Measurements from ENCODE around the gene ZNF384.

The ZNF384 gene

GRCh38 chr12:6688999-6689882 lies at the start of gene ZNF384:
Gene ZNF384 (minus strand): TSS chr12:6689375. CDS start chr12:6679520, 9,855 bp downstream.
- Histone ChIP-seq H3K9ac (ENCODE audit: low read length) (peak within 1 kb of the TSS; percentile 63), H3K27me3 (ENCODE audit: control insufficient read depth, insufficient read depth, low read length) (no peaks in the 10 kb centered on the region), H3K27ac (ENCODE audit: low read depth, low read length) (peak within 1 kb of the TSS; percentile 98), H3K4me3 (ENCODE audit: low read length) (peak within 1 kb of the TSS; percentile 96), H3K4me1 (ENCODE audit: control insufficient read depth, insufficient read depth, low read length) (peaks cover 22% of the 10 kb centered on the region), H3K36me3 (ENCODE audit: control insufficient read depth, insufficient read depth, low read length) (peaks cover 2% of the 10 kb centered on the region)

GRCh38 chr12:6736754-6737153 lies 47.6 kb upstream of the ZNF384 start:
- no peaks in the 10 kb centered on the region for H3K4me1 ChIP-seq (ENCODE audit: control insufficient read depth, insufficient read depth, low read length)
- peaks cover 11% of the 10 kb centered on the region for H3K36me3 ChIP-seq (ENCODE audit: control insufficient read depth, insufficient read depth, low read length)
- H3K9ac ChIP-seq (ENCODE audit: low read length), result no peak overlapping the region
- no peaks in the 10 kb centered on the region for H3K27me3 ChIP-seq (ENCODE audit: control insufficient read depth, insufficient read depth, low read length)
- H3K27ac ChIP-seq (ENCODE audit: low read depth, low read length), result no peak overlapping the region
- no peak overlapping the region for H3K4me3 ChIP-seq (ENCODE audit: low read length)

- Histone ChIP-seq H3K27ac (ENCODE audit: low read depth, low read length) (no peak overlapping the region), H3K9ac (ENCODE audit: low read length) (no peak overlapping the region), H3K4me1 (ENCODE audit: control insufficient read depth, insufficient read depth, low read length) (no peaks in the 10 kb centered on the region), H3K4me3 (ENCODE audit: low read length) (no peak overlapping the region), H3K36me3 (ENCODE audit: control insufficient read depth, insufficient read depth, low read length) (peaks cover 22% of the 10 kb centered on the region), H3K27me3 (ENCODE audit: control insufficient read depth, insufficient read depth, low read length) (no peaks in the 10 kb centered on the region)
These were observed 46.4 kb upstream of the ZNF384 start for GRCh38 chr12:6735448-6736191.

- Histone ChIP-seq H3K4me3 (ENCODE audit: low read length) (no peak overlapping the region), H3K27ac (ENCODE audit: low read depth, low read length) (no peak overlapping the region), H3K9ac (ENCODE audit: low read length) (no peak overlapping the region), H3K4me1 (ENCODE audit: control insufficient read depth, insufficient read depth, low read length) (no peaks in the 10 kb centered on the region), H3K36me3 (ENCODE audit: control insufficient read depth, insufficient read depth, low read length) (peaks cover 29% of the 10 kb centered on the region), H3K27me3 (ENCODE audit: control insufficient read depth, insufficient read depth, low read length) (no peaks in the 10 kb centered on the region)
These were observed 45.6 kb upstream of the ZNF384 start for GRCh38 chr12:6734506-6735387.

GRCh38 chr12:6730169-6730568 lies 41.0 kb upstream of the ZNF384 start:
- H3K4me1 ChIP-seq (ENCODE audit: control insufficient read depth, insufficient read depth, low read length), result no peaks in the 10 kb centered on the region
- H3K4me3 ChIP-seq (ENCODE audit: low read length), result no peak overlapping the region
- H3K27me3 ChIP-seq (ENCODE audit: control insufficient read depth, insufficient read depth, low read length), result no peaks in the 10 kb centered on the region
- H3K27ac ChIP-seq (ENCODE audit: low read depth, low read length), result no peak overlapping the region
- no peak overlapping the region for H3K9ac ChIP-seq (ENCODE audit: low read length)
- peaks cover 43% of the 10 kb centered on the region for H3K36me3 ChIP-seq (ENCODE audit: control insufficient read depth, insufficient read depth, low read length)

DNA sequence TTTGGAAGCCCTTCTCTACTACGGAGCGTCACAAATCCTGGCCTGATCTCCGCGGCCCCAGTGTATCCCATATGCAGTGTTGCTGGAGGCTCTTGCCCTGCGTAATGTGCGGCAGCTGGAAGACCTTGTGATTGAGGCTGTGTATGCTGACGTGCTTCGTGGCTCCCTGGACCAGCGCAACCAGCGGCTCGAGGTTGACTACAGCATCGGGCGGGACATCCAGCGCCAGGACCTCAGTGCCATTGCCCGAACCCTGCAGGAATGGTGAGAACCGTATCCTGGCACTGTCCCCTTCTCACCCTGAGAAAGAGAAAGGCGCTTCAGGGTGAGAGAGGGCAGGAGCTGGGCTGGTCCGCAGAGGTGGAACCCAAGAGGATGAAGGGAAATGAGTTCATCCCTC lies 40.0 kb upstream of the ZNF384 start:
- Histone ChIP-seq H3K27me3 (ENCODE audit: control insufficient read depth, insufficient read depth, low read length) (no peaks in the 10 kb centered on the region), H3K4me1 (ENCODE audit: control insufficient read depth, insufficient read depth, low read length) (peaks cover 4% of the 10 kb centered on the region), H3K27ac (ENCODE audit: low read depth, low read length) (no peak overlapping the region), H3K9ac (ENCODE audit: low read length) (no peak overlapping the region), H3K36me3 (ENCODE audit: control insufficient read depth, insufficient read depth, low read length) (peaks cover 36% of the 10 kb centered on the region), H3K4me3 (ENCODE audit: low read length) (no peak overlapping the region)

DNA sequence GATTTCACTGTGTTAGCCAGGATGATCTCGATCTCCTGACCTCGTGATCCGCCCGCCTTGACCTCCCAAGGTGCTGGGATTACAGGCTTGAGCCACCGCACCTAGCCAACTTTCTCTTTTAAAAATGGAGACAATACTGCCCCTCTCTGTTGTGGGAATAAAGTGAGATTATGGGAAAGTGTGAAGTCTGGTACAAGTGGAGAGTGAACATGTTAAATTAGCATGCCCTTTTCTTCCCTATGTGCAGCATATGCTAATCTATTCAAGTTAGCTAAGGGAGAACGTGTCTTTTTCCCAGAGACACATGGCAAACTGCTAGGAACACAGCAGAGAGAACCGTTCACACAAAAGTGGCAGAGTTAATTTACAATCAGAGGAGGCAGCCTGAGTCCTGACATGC lies 36.2 kb upstream of the ZNF384 start:
- Histone ChIP-seq H3K27me3 (ENCODE audit: control insufficient read depth, insufficient read depth, low read length) (no peaks in the 10 kb centered on the region), H3K27ac (ENCODE audit: low read depth, low read length) (no peak overlapping the region), H3K9ac (ENCODE audit: low read length) (no peak overlapping the region), H3K4me3 (ENCODE audit: low read length) (no peak overlapping the region), H3K4me1 (ENCODE audit: control insufficient read depth, insufficient read depth, low read length) (peaks cover 4% of the 10 kb centered on the region), H3K36me3 (ENCODE audit: control insufficient read depth, insufficient read depth, low read length) (peaks cover 19% of the 10 kb centered on the region)

GRCh38 chr12:6724409-6724797 lies 35.2 kb upstream of the ZNF384 start:
- Histone ChIP-seq H3K4me3 (ENCODE audit: low read length) (peak overlapping the region; percentile 77), H3K36me3 (ENCODE audit: control insufficient read depth, insufficient read depth, low read length) (peaks cover 10% of the 10 kb centered on the region), H3K27ac (ENCODE audit: low read depth, low read length) (peak overlapping the region; percentile 93), H3K4me1 (ENCODE audit: control insufficient read depth, insufficient read depth, low read length) (peaks cover 4% of the 10 kb centered on the region), H3K27me3 (ENCODE audit: control insufficient read depth, insufficient read depth, low read length) (no peaks in the 10 kb centered on the region), H3K9ac (ENCODE audit: low read length) (peak overlapping the region; percentile 71)

GRCh38 chr12:6723607-6724408 lies 34.6 kb upstream of the ZNF384 start, which contains the start of gene COPS7A:
Gene COPS7A (plus strand): TSS chr12:6724046. CDS start chr12:6724657, 611 bp downstream.
- H3K9ac ChIP-seq (ENCODE audit: low read length), result peak within 1 kb of the TSS; percentile 71
- no peaks in the 10 kb centered on the region for H3K27me3 ChIP-seq (ENCODE audit: control insufficient read depth, insufficient read depth, low read length)
- H3K4me1 ChIP-seq (ENCODE audit: control insufficient read depth, insufficient read depth, low read length), result peaks cover 4% of the 10 kb centered on the region
- peak within 1 kb of the TSS; percentile 93 for H3K27ac ChIP-seq (ENCODE audit: low read depth, low read length)
- peak within 1 kb of the TSS; percentile 77 for H3K4me3 ChIP-seq (ENCODE audit: low read length)
- H3K36me3 ChIP-seq (ENCODE audit: control insufficient read depth, insufficient read depth, low read length), result peaks cover 6% of the 10 kb centered on the region

DNA sequence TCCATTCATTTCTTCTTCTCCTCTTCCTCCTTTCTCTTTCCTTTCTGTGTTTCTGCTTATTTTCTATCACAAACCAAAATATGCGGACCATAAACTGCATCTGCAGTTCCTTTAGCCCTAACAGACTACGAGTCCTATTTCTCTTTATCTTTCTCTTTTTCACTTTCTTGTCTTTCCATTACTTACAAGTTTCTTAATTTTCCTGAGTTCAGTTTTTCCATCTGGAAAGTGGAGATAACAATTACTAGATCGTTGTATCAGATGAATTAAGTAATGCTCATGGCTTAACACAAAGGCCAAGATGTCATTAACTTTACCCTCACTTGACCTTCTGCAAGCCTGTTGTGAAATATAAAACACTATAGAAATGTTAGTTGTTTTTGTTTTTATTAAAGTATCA lies 33.7 kb upstream of the ZNF384 start:
- Histone ChIP-seq H3K4me1 (ENCODE audit: control insufficient read depth, insufficient read depth, low read length) (peaks cover 4% of the 10 kb centered on the region), H3K27ac (ENCODE audit: low read depth, low read length) (no peak overlapping the region), H3K36me3 (ENCODE audit: control insufficient read depth, insufficient read depth, low read length) (no peaks in the 10 kb centered on the region), H3K9ac (ENCODE audit: low read length) (no peak overlapping the region), H3K27me3 (ENCODE audit: control insufficient read depth, insufficient read depth, low read length) (no peaks in the 10 kb centered on the region), H3K4me3 (ENCODE audit: low read length) (no peak overlapping the region)

DNA sequence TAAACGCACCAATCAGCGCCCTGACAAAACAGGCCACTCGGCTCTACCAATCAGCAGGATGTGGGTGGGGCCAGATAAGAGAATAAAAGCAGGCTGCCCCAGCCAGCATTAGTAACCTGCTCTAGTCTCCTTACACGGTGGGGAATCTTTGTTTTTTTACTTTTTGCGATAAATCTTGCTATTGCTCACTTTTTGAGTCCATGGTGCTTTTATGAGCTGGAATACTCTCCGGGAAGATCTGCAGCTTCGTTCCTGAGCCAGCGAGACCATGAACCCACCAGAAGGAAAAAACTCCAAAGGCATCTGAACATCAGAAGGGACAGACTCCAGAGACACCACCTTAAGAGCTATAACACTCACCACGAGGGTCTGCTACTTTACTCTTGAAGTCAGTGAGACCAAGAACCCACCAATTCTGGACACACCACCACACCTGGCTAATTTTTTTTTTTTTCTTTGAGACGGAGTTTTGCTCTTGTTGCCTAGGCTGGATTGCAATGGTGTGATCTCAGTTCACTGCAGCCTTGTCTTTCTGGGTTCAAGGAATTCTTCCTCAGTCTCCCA lies 27.8 kb upstream of the ZNF384 start:
- H3K27ac ChIP-seq (ENCODE audit: low read depth, low read length), result no peak overlapping the region
- H3K4me1 ChIP-seq (ENCODE audit: control insufficient read depth, insufficient read depth, low read length), result no peaks in the 10 kb centered on the region
- no peak overlapping the region for H3K4me3 ChIP-seq (ENCODE audit: low read length)
- no peaks in the 10 kb centered on the region for H3K27me3 ChIP-seq (ENCODE audit: control insufficient read depth, insufficient read depth, low read length)
- H3K9ac ChIP-seq (ENCODE audit: low read length), result no peak overlapping the region
- no peaks in the 10 kb centered on the region for H3K36me3 ChIP-seq (ENCODE audit: control insufficient read depth, insufficient read depth, low read length)

Data from rectal smooth muscle tissue (tissue), 1 donor.